Islet precursor cell (in vitro differentiated cells): ENCODE results near the gene TREM2.
"Not testable (repeated sequence)": the region's sequence is repeated elsewhere in the genome, so short reads cannot be mapped to it uniquely, and the experiment has no call there.

Experiments
- DNase-seq: peaks from one replicate; pipeline ENCODE4 v3.0.0-alpha.2; 2018

The TREM2 gene

GRCh38 chr6:41153992-41154625, 8.8 kb downstream of the TREM2 start, which contains the start of gene TREML1:
TSS of gene TREML1 (minus strand) at chr6:41154347. CDS start at chr6:41154288, 59 bp downstream.
- no peak for DNase-seq

GRCh38 chr6:41153451-41153850, 9.5 kb downstream of the TREM2 start:
- no peak for DNase-seq

GRCh38 chr6:41150671-41151070, 12.2 kb downstream of the TREM2 start:
- no peak for DNase-seq

- DNase-seq = no peak
Measured at GRCh38 chr6:41147917-41148316, 15.0 kb downstream of the TREM2 start.

GRCh38 chr6:41136911-41137310, 26.0 kb downstream of the TREM2 start:
- no peak for DNase-seq

GRCh38 chr6:41135062-41135832, 27.7 kb downstream of the TREM2 start:
- no peak for DNase-seq

- DNase-seq = peak; percentile 82
Measured at GRCh38 chr6:41132254-41132653, 30.7 kb downstream of the TREM2 start.

- DNase-seq = no peak
Measured at GRCh38 chr6:41125282-41125681, 37.6 kb downstream of the TREM2 start.

- no peak for DNase-seq
Measured at GRCh38 chr6:41122918-41123317, 40.0 kb downstream of the TREM2 start.

- no peak for DNase-seq
Measured at GRCh38 chr6:41122373-41122772, 40.5 kb downstream of the TREM2 start.

GRCh38 chr6:41120058-41120457, 42.9 kb downstream of the TREM2 start:
- no peak for DNase-seq

GRCh38 chr6:41119508-41119907, 43.4 kb downstream of the TREM2 start:
- DNase-seq = no peak

GRCh38 chr6:41115027-41115426, 47.9 kb downstream of the TREM2 start:
- DNase-seq = not testable (repeated sequence)

GRCh38 chr6:41111017-41111416, 51.9 kb downstream of the TREM2 start:
- peak; percentile 66 for DNase-seq
